Measurements from ENCODE around the gene SPAG8. TPM values are rescaled to one million over a fixed set of nuclear protein-coding genes. Genes with fewer than 3 reads are reported as not detected.

SPAG8 gene
- total RNA-seq, 1 donor from 2014 or later = not detected

DNA sequence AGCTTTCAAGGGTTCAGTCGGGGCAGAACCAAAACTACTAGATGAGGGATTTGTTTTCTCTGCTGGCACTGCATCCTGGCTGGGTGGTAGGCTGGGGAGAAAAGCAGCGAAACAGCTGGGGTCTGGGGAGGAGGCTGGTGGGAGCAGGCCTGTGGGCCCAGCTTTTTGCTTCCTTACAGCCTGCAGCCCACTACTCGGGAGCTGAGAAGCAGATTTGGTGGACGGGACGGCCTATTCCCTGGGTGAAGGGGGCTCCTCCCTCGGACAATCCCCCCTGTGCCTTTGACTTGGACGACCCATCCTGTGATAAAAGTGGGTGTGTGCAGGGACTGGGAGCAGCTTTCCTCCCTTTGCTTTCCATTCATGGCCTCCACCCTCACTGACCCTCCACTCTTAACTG is 11.5 kb downstream of the SPAG8 start:
- peaks cover 5% of the 10 kb centered on the region for H3K9me3 Mint-ChIP-seq (ENCODE audit: unreplicated experiment)
- no peak overlapping the region for H3K4me3 Mint-ChIP-seq (ENCODE audit: unreplicated experiment)
- H3K4me1 Mint-ChIP-seq (ENCODE audit: low read depth, unreplicated experiment) = peaks cover 29% of the 10 kb centered on the region
- peaks cover 18% of the 10 kb centered on the region for H3K36me3 Mint-ChIP-seq (ENCODE audit: unreplicated experiment)
- DNase-seq = no peak
- no peak overlapping the region for H3K27ac Mint-ChIP-seq (ENCODE audit: unreplicated experiment)
- peaks cover 12% of the 10 kb centered on the region for H3K27me3 Mint-ChIP-seq (ENCODE audit: unreplicated experiment)
- TF ChIP-seq, protein P1, sequence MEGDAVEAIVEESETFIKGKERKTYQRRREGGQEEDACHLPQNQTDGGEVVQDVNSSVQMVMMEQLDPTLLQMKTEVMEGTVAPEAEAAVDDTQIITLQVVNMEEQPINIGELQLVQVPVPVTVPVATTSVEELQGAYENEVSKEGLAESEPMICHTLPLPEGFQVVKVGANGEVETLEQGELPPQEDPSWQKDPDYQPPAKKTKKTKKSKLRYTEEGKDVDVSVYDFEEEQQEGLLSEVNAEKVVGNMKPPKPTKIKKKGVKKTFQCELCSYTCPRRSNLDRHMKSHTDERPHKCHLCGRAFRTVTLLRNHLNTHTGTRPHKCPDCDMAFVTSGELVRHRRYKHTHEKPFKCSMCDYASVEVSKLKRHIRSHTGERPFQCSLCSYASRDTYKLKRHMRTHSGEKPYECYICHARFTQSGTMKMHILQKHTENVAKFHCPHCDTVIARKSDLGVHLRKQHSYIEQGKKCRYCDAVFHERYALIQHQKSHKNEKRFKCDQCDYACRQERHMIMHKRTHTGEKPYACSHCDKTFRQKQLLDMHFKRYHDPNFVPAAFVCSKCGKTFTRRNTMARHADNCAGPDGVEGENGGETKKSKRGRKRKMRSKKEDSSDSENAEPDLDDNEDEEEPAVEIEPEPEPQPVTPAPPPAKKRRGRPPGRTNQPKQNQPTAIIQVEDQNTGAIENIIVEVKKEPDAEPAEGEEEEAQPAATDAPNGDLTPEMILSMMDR (IDR thresholded peaks at IDR 0.05; ENCODE audit: partially characterized antibody, unreplicated experiment) = no peak

DNA sequence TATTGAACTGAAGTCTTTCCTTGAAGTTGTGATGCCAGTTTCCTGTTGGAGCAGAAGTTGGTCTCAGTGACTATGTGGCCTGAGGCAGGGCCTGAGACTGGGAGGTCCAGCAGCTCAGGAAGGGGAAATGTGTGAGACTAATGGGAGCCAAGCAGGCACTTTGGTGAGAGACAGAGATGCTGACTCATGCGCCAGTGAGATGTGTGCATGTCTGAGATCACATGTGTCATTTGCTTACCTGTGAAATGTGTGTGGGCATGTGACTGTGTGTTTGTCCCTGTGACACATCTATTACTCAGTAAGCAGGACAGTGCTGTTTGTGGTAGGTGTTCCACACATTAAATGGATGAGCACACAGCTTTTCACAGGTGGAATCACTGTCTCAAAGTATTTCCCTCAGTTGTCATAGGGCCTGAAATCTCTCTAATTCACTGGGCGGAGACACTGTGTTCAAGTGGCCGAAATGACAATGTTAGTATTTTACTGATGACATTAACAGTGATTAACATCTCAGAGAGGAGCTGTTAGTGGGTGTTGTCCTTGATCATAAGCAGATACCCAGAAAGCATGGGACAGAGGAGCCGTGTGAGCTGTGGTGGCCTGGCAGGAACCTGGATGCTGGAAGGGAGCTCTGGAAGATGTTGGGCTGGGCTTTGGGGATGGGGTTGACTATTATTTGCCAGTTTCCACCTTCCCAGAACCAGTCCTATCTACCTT is 13.2 kb downstream of the SPAG8 start:
- no peak overlapping the region for H3K27ac Mint-ChIP-seq (ENCODE audit: unreplicated experiment)

DNA sequence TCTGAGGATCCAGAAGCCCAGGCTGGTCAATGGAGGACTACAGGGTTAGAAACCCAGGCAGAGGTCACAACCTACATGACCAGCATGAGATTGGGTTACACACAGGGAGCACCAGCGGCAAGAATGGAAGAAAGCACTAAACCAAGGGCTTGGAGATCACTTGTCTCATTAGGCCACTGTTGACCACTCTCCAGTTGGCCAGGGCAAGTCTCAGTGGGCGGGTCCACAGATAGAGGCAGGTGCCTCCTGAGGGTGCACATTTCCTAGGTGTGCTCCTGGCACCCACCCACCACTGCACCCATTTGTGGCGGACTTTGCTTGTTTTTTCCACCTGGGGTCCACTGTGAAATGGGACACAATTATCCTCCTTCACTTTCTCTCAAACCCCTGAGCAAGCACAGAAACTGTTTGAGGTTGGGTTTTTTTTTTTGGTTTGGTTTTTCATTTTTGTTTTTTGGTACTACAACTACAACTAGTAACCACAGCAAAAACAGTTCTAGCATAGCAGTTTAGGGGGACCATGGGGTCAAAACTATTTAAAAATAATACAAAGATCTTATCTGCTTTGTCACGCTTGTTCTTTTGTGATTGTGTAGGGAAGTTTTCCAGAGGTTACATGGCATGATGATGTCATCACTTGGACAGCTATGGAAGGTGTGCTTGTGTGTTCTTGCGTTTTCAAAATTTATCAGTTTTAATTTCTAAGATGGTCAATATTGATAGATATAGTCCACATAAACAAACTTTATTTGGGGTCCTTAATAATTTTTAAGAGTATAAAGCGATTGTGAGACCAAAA is 14.6 kb downstream of the SPAG8 start:
- H3K27ac Mint-ChIP-seq (ENCODE audit: unreplicated experiment) = peak overlapping the region; percentile 30
- H3K4me3 Mint-ChIP-seq (ENCODE audit: unreplicated experiment) = peak overlapping the region; percentile 92
- H3K4me1 Mint-ChIP-seq (ENCODE audit: low read depth, unreplicated experiment) = peaks cover 46% of the 10 kb centered on the region
- H3K27me3 Mint-ChIP-seq (ENCODE audit: unreplicated experiment) = peaks cover 27% of the 10 kb centered on the region
- no peak for DNase-seq
- H3K36me3 Mint-ChIP-seq (ENCODE audit: unreplicated experiment) = peaks cover 23% of the 10 kb centered on the region
- TF ChIP-seq, protein P1 (IDR thresholded peaks at IDR 0.05; ENCODE audit: partially characterized antibody, unreplicated experiment) = no peak
- peaks cover 22% of the 10 kb centered on the region for H3K9me3 Mint-ChIP-seq (ENCODE audit: unreplicated experiment)

More for the DNA sequence above, 13.2 kb downstream of the SPAG8 start:
- TF ChIP-seq, protein P1 (IDR thresholded peaks at IDR 0.05; ENCODE audit: partially characterized antibody, unreplicated experiment) = no peak
- H3K27me3 Mint-ChIP-seq (ENCODE audit: unreplicated experiment) = peaks cover 14% of the 10 kb centered on the region
- no peak for DNase-seq
- peaks cover 42% of the 10 kb centered on the region for H3K4me1 Mint-ChIP-seq (ENCODE audit: low read depth, unreplicated experiment)
- H3K4me3 Mint-ChIP-seq (ENCODE audit: unreplicated experiment) = peak overlapping the region; percentile 70
- H3K36me3 Mint-ChIP-seq (ENCODE audit: unreplicated experiment) = peaks cover 23% of the 10 kb centered on the region
- H3K9me3 Mint-ChIP-seq (ENCODE audit: unreplicated experiment) = peaks cover 11% of the 10 kb centered on the region

DNA sequence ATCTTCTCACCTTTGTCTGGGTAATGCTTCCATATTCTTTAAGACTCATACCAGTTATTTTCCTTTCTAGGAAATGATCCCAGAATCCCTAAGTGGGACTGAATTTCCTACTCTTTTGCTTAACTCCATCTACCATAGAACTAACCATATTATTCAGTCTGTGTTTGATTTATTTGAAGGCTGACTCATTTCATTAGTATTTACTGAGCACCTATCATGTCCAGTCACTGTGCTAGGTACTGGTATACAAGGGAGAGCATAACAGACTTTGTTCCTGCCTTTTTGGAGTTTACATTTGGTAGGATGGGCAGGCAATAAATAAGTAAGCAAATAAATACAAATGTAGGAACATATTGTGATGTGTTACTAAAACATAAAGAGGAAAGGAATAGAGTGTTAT is 16.4 kb downstream of the SPAG8 start:
- Mint-ChIP-seq H3K4me3 (ENCODE audit: unreplicated experiment) (peak overlapping the region; percentile 92), H3K4me1 (ENCODE audit: low read depth, unreplicated experiment) (peaks cover 44% of the 10 kb centered on the region), H3K36me3 (ENCODE audit: unreplicated experiment) (peaks cover 18% of the 10 kb centered on the region), H3K27ac (ENCODE audit: unreplicated experiment) (peak overlapping the region; percentile 69), H3K9me3 (ENCODE audit: unreplicated experiment) (peaks cover 26% of the 10 kb centered on the region), H3K27me3 (ENCODE audit: unreplicated experiment) (peaks cover 29% of the 10 kb centered on the region)
- TF ChIP-seq, protein P1 (IDR thresholded peaks at IDR 0.05; ENCODE audit: partially characterized antibody, unreplicated experiment) = no peak
- DNase-seq = no peak

DNA sequence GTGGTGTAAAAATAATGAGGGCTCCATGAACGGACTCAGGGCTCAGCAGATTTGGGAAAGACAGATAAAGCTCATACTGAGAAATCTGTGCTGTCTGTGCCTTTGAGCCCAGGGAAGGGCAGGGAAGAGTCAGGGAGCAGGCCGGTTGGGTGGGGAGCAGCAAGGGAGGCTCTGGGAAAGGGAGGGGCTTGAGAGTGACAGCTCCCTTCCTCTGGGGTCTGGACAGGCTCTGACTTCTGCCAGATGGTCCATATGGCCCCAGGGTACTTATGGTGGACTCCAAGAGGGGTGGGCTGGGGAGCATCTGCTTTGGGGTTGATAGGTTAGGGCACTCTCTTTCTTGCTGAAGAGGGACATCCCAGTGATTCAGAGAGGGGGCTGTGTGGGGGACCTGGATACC is 18.6 kb downstream of the SPAG8 start:
- Mint-ChIP-seq H3K4me3 (ENCODE audit: unreplicated experiment) (peak overlapping the region; percentile 92), H3K27me3 (ENCODE audit: unreplicated experiment) (peaks cover 29% of the 10 kb centered on the region), H3K27ac (ENCODE audit: unreplicated experiment) (peak overlapping the region; percentile 97), H3K36me3 (ENCODE audit: unreplicated experiment) (peaks cover 9% of the 10 kb centered on the region), H3K9me3 (ENCODE audit: unreplicated experiment) (peaks cover 31% of the 10 kb centered on the region), H3K4me1 (ENCODE audit: low read depth, unreplicated experiment) (peaks cover 48% of the 10 kb centered on the region)
- DNase-seq = peak; percentile 80
- TF ChIP-seq, protein P1 (IDR thresholded peaks at IDR 0.05; ENCODE audit: partially characterized antibody, unreplicated experiment) = no peak
